ENCODE data around the gene PF4V1. TPM values are rescaled to one million over a fixed set of nuclear protein-coding genes. Genes with fewer than 3 reads are reported as not detected.

The PF4V1 gene
- total RNA-seq, 6 experiments from 2014 or later, result not detected

DNA sequence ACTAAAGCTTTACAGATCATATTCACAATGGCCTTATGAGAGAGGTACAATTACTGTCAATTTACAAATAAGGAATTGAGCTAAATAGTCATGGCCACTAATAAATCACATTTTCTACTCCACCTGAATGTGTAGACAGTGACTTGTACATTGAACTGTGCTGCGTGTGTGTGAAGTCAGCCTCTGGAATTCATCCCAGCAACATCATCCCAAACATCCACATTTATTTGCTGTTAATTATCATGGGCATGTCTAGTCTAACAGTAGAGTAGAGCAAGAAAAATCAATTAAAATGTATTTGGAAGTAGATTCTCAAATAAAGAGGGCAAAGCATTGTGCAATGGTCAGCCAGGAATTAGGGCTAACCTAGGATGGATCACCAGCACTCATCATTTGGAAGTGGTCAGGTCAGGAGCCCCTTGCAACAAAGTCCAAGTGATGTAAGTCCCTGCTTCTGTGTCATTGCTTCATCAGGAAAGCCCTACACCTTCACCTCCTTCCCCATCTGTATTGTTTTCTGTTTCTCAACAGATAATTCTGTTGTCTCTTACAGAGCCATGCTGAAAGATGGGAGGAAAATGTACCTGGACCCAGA lies 4.8 kb upstream of the PF4V1 start:
- peak in 1 of 3 donors; percentile 32 for DNase-seq
- ATAC-seq, result peak; percentile 77 to 91 (median 82)
- H3K4me3 ChIP-seq, result no peak overlapping the region
- intact Hi-C loops (cut with DNase I), result no loop called here
- no peak overlapping the region for H3K27ac ChIP-seq
- WGBS (ENCODE audit: insufficient coverage, low coverage, low lambda C conversion rate, missing lambda C conversion rate), result 22% methylated on average over 1 of the region's 1 CpG
- H3K36me3 ChIP-seq, result no peaks in the 10 kb centered on the region
- peaks cover 0 to 12% (median 3%) of the 10 kb centered on the region in 4 donors for H3K4me1 ChIP-seq
- TF ChIP-seq POLR2A (IDR thresholded peaks at IDR 0.05), result no peak
- H3K27me3 ChIP-seq, result no peaks in the 10 kb centered on the region
- no peaks in the 10 kb centered on the region for H3K9me3 ChIP-seq

DNA sequence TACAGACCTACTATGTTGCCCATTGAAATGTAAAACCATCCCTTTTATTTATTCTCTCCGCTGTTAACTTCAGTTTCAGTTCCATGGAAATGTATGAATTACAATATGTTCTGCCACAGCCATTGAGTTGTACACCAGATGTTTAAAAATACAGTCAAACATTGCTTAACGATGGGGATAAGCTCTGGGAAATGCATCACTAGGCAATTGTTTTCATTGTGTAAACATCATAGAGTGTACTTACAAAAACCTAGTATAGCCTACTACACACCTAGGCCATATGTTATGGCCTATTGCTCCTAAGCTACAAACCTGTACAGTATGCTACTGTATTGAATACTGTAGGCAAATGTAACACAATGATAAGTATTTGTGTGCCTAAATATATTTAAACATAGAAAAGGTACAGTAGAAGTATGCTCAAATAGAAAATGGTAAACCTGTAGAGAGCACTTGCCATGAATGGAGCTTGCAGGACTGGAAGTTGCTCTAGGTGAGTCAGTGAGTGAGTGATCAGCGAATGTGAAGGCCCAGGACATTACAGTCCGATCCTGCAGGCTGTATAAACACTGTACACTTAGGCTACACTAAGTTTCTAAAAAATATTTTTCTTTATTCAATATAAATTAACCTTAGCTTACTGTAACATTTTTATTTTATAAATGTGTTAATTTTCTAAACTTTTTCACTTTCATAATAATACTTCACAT lies 2.7 kb upstream of the PF4V1 start:
- DNase-seq (no peak), ATAC-seq (no peak)
- intact Hi-C loops (cut with DNase I), result no loop called here
- Histone ChIP-seq H3K36me3 (no peaks in the 10 kb centered on the region), H3K9me3 (no peaks in the 10 kb centered on the region), H3K27ac (no peak overlapping the region), H3K27me3 (no peaks in the 10 kb centered on the region), H3K4me1 (peaks cover 0 to 12% (median 3%) of the 10 kb centered on the region in 4 donors), H3K4me3 (no peak overlapping the region)
- WGBS (ENCODE audit: insufficient coverage, low coverage, low lambda C conversion rate, missing lambda C conversion rate), result 75% methylated on average over 4 of the region's 4 CpGs
- TF ChIP-seq POLR2A (IDR thresholded peaks at IDR 0.05), result no peak
- no peak for TF ChIP-seq CTCF (IDR thresholded peaks at IDR 0.05)

GRCh38 chr4:73851293-73851692 lies 1.8 kb upstream of the PF4V1 start:
- Histone ChIP-seq H3K4me3 (no peak overlapping the region), H3K27me3 (no peaks in the 10 kb centered on the region)

GRCh38 chr4:73852771-73853170 lies 325 bp upstream of the PF4V1 start:
- intact Hi-C loops (cut with DNase I), result no loop called here
- H3K9me3 ChIP-seq, result no peaks in the 10 kb centered on the region
- H3K4me1 ChIP-seq, result peaks cover 0 to 21% (median 3%) of the 10 kb centered on the region in 4 donors
- no peaks in the 10 kb centered on the region for H3K36me3 ChIP-seq
- H3K27me3 ChIP-seq, result no peaks in the 10 kb centered on the region
- no peak for DNase-seq
- H3K4me3 ChIP-seq, result no peak overlapping the region
- ATAC-seq, result no peak
- no peak overlapping the region for H3K27ac ChIP-seq
- TF ChIP-seq POLR2A (IDR thresholded peaks at IDR 0.05) (no peak), CTCF (IDR thresholded peaks at IDR 0.05) (no peak)

More at GRCh38 chr4:73851293-73851692, 1.8 kb upstream of the PF4V1 start:
- intact Hi-C loops (cut with DNase I), result no loop called here
- no peak for DNase-seq
- no peak overlapping the region for H3K27ac ChIP-seq
- WGBS (ENCODE audit: insufficient coverage, low coverage, low lambda C conversion rate, missing lambda C conversion rate), result 46% methylated on average over 1 of the region's 1 CpG
- peaks cover 0 to 15% (median 3%) of the 10 kb centered on the region in 4 donors for H3K4me1 ChIP-seq
- TF ChIP-seq CTCF (IDR thresholded peaks at IDR 0.05) (no peak), POLR2A (IDR thresholded peaks at IDR 0.05) (no peak)
- no peak for ATAC-seq
- no peaks in the 10 kb centered on the region for H3K36me3 ChIP-seq
- no peaks in the 10 kb centered on the region for H3K9me3 ChIP-seq

DNA sequence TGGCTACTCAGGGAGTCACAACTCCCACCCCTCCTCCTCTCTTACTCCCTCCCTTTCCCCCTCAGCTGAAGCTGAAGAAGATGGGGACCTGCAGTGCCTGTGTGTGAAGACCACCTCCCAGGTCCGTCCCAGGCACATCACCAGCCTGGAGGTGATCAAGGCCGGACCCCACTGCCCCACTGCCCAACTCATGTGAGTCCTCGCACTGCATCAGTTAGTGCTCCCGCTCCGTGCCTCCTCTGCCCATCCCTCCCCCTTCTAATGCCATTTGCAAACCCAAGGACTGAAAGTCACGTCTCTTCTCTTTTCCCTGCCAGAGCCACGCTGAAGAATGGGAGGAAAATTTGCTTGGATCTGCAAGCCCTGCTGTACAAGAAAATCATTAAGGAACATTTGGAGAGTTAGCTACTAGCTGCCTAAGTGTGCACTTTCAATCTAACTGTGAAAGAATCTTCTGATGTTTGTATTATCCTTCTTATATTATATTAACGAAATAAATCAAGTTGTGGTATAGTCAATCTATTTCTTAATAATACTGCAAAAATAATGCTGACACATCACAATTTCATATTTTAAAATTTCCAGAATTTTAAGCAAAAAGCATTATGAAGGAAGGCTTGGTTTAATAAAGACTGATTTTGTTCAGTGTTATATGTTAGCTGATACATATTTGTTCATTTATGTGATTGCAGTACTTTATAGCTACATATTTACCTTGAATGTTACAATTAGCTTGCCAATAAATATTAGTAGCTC lies 800 bp downstream of the PF4V1 start:
- Histone ChIP-seq H3K4me1 (peaks cover 0 to 16% (median 2%) of the 10 kb centered on the region in 4 donors), H3K4me3 (peak overlapping the region in 2 of 3 donors; percentile 18 to 19), H3K27ac (no peak overlapping the region), H3K9me3 (no peaks in the 10 kb centered on the region), H3K27me3 (no peaks in the 10 kb centered on the region), H3K36me3 (no peaks in the 10 kb centered on the region)
- intact Hi-C loops (cut with DNase I), result no loop called here
- ATAC-seq (peak in 1 of 4 donors; percentile 20), DNase-seq (no peak)
- 19% methylated on average over 3 of the region's 8 CpGs for WGBS (ENCODE audit: insufficient coverage, low coverage, low lambda C conversion rate, missing lambda C conversion rate)
- no peak for TF ChIP-seq CTCF (IDR thresholded peaks at IDR 0.05)
- TF ChIP-seq POLR2A (IDR thresholded peaks at IDR 0.05), result no peak

Measured in right lobe of liver (tissue), 6 donors.